ENCODE data around the gene BARHL1.

BARHL1 gene

GRCh38 chr9:132547436-132547835 lies 35.0 kb upstream of the BARHL1 start:
- no peak overlapping the region for H3K27ac ChIP-seq

GRCh38 chr9:132547976-132548730 lies 34.3 kb upstream of the BARHL1 start:
- TF ChIP-seq ZFX (IDR thresholded peaks at IDR 0.05; ENCODE audit: borderline replicate concordance): no peak
- TF ChIP-seq CTCF (IDR thresholded peaks at IDR 0.05): no peak
- no peak overlapping the region for H3K27ac ChIP-seq

More at GRCh38 chr9:132547436-132547835, 35.0 kb upstream of the BARHL1 start:
- TF ChIP-seq ZFX (IDR thresholded peaks at IDR 0.05; ENCODE audit: borderline replicate concordance): no peak

GRCh38 chr9:132548751-132549640 lies 33.4 kb upstream of the BARHL1 start:
- no peak overlapping the region for H3K27ac ChIP-seq
- TF ChIP-seq CTCF (IDR thresholded peaks at IDR 0.05) (no peak), ZFX (IDR thresholded peaks at IDR 0.05; ENCODE audit: borderline replicate concordance) (no peak)

GRCh38 chr9:132551556-132551955 lies 30.9 kb upstream of the BARHL1 start:
- TF ChIP-seq CTCF (IDR thresholded peaks at IDR 0.05): no peak
- TF ChIP-seq ZFX (IDR thresholded peaks at IDR 0.05; ENCODE audit: borderline replicate concordance): no peak
- H3K27ac ChIP-seq: no peak overlapping the region

GRCh38 chr9:132552041-132552440 lies 30.4 kb upstream of the BARHL1 start:
- TF ChIP-seq CTCF (IDR thresholded peaks at IDR 0.05) (no peak), ZFX (IDR thresholded peaks at IDR 0.05; ENCODE audit: borderline replicate concordance) (no peak)
- no peak overlapping the region for H3K27ac ChIP-seq

- TF ChIP-seq ZFX (IDR thresholded peaks at IDR 0.05; ENCODE audit: borderline replicate concordance) (no peak), CTCF (IDR thresholded peaks at IDR 0.05) (no peak)
- H3K27ac ChIP-seq: no peak overlapping the region
Measured at GRCh38 chr9:132554755-132555154, 27.7 kb upstream of the BARHL1 start.

- TF ChIP-seq CTCF (IDR thresholded peaks at IDR 0.05) (no peak), ZFX (IDR thresholded peaks at IDR 0.05; ENCODE audit: borderline replicate concordance) (no peak)
- no peak overlapping the region for H3K27ac ChIP-seq
Measured at GRCh38 chr9:132555528-132555927, 26.9 kb upstream of the BARHL1 start.
